Thyroid gland (tissue), 4 donors: ENCODE results near the gene CCDC181. TPM values are rescaled to one million over a fixed set of nuclear protein-coding genes. Genes with fewer than 3 reads are reported as not detected.

Experiments used
- DNase-seq, 2 donors: peaks; one replicate each; pipeline ENCODE4 v3.0.0-alpha.2; 2019
- H3K27ac ChIP-seq, 3 donors: fragments of 200-600 bp; sonication (generic); 1 replicate in 2 of 3; 2 replicates in 1 of 3; pipeline ENCODE4 v1.5.1; 2016 to 2019; ENCODE audit warnings: mild to moderate bottlenecking in 1 of 3, moderate library complexity in 1 of 3
- H3K27me3 ChIP-seq: fragments of 200-600 bp; sonication (generic); one replicate; pipeline ENCODE4 v1.5.1; 2019
- H3K36me3 ChIP-seq, 2 donors: fragments of 200-600 bp; sonication (generic); one replicate each; pipeline ENCODE4 v1.5.1; 2016 to 2019
- H3K4me1 ChIP-seq, 2 donors: fragments of 200-600 bp; sonication (generic); one replicate each; pipeline ENCODE4 v1.5.1; 2017 to 2019
- H3K4me3 ChIP-seq, 3 donors: fragments of 200-600 bp; sonication (generic); replicated peaks in 1 of 3; 1 replicate in 2 of 3; 2 replicates in 1 of 3; pipeline ENCODE4 v1.5.1; 2016; ENCODE audit warnings: mild to moderate bottlenecking in 1 of 3
- H3K9me3 ChIP-seq: fragments of 200-600 bp; sonication (generic); one replicate; pipeline ENCODE4 v1.5.1; 2017
- POLR2A ChIP-seq, 2 donors: fragments of 450-650 bp; IDR thresholded peaks; one replicate each; pipeline ENCODE4 v1.6.1; 2017; ENCODE audit warnings: antibody characterized with exemption in 2 of 2, mild to moderate bottlenecking in 2 of 2, moderate library complexity in 1 of 2
- WGBS, 2 donors: methylation state at CpG; one replicate each; pipeline ENCODE4 v1.1.5; 2017; 5-methylcytosine and 5-hydroxymethylcytosine counted together
- intact Hi-C: fragments of 100-400 bp; cut with DNase I; formaldehyde crosslinking; loops from one replicate; pipeline ENCODE4 v1.15.1; 2023
- total RNA-seq, 4 donors: library from RNA; depleted of rRNA; stranded (reverse); fragments of >200 nt; gene quantifications; one replicate each; pipeline ENCODE4 v1.2.3, GENCODE V29; 2016
- TF ChIP-seq, protein P1 (sequence below), 6 experiments: fragments of 200-600 bp in 3 of 6; fragments of 450-650 bp in 3 of 6; sonication (generic) in 3 of 6; IDR thresholded peaks; one replicate each; pipeline ENCODE4 v1.5.1; 2016 to 2019; ENCODE audit warnings: antibody characterized with exemption in 6 of 6, mild to moderate bottlenecking in 2 of 6, inconsistent platforms in 1 of 6, moderate library complexity in 1 of 6

Gene CCDC181
- total RNA-seq, 4 donors from 2014 or later = 0.40 to 0.63 (median 0.56) TPM; not detected in 1

- H3K4me3 ChIP-seq = no peak overlapping the region
- peaks cover 7 to 24% of the 10 kb centered on the region in 2 donors for H3K36me3 ChIP-seq
These were observed 31.3 kb downstream of the CCDC181 start for GRCh38 chr1:169395955-169396354.

GRCh38 chr1:169392406-169392805 lies 34.9 kb downstream of the CCDC181 start:
- H3K4me1 ChIP-seq = no peaks in the 10 kb centered on the region
- intact Hi-C loops = no loop called here
- H3K27ac ChIP-seq = no peak overlapping the region
- no peaks in the 10 kb centered on the region for H3K9me3 ChIP-seq
- no peaks in the 10 kb centered on the region for H3K27me3 ChIP-seq
- no peak for DNase-seq
- WGBS, 2 donors = 95 to 98% methylated on average over 1 of the region's 1 CpG
- peaks cover 18 to 43% of the 10 kb centered on the region in 2 donors for H3K36me3 ChIP-seq
- H3K4me3 ChIP-seq = no peak overlapping the region
- no peak for TF ChIP-seq POLR2A (IDR thresholded peaks at IDR 0.05)
- TF ChIP-seq, protein P1, sequence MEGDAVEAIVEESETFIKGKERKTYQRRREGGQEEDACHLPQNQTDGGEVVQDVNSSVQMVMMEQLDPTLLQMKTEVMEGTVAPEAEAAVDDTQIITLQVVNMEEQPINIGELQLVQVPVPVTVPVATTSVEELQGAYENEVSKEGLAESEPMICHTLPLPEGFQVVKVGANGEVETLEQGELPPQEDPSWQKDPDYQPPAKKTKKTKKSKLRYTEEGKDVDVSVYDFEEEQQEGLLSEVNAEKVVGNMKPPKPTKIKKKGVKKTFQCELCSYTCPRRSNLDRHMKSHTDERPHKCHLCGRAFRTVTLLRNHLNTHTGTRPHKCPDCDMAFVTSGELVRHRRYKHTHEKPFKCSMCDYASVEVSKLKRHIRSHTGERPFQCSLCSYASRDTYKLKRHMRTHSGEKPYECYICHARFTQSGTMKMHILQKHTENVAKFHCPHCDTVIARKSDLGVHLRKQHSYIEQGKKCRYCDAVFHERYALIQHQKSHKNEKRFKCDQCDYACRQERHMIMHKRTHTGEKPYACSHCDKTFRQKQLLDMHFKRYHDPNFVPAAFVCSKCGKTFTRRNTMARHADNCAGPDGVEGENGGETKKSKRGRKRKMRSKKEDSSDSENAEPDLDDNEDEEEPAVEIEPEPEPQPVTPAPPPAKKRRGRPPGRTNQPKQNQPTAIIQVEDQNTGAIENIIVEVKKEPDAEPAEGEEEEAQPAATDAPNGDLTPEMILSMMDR (IDR thresholded peaks at IDR 0.05) = no peak

More at GRCh38 chr1:169395955-169396354, 31.3 kb downstream of the CCDC181 start:
- Histone ChIP-seq H3K27ac (no peak overlapping the region), H3K27me3 (no peaks in the 10 kb centered on the region), H3K4me1 (no peaks in the 10 kb centered on the region), H3K9me3 (no peaks in the 10 kb centered on the region)
- TF ChIP-seq POLR2A (IDR thresholded peaks at IDR 0.05) = no peak
- TF ChIP-seq, protein P1 (IDR thresholded peaks at IDR 0.05) = no peak
- DNase-seq = no peak
- WGBS, 2 donors = 96% methylated on average over 3 of the region's 3 CpGs
- intact Hi-C loops = no loop called here

GRCh38 chr1:169390303-169390702 lies 37.0 kb downstream of the CCDC181 start:
- H3K36me3 ChIP-seq = peaks cover 28 to 51% of the 10 kb centered on the region in 2 donors
- intact Hi-C loops = no loop called here

GRCh38 chr1:169387399-169387798 lies 39.9 kb downstream of the CCDC181 start:
- no peaks in the 10 kb centered on the region for H3K9me3 ChIP-seq
- H3K4me1 ChIP-seq = no peaks in the 10 kb centered on the region
- no peak for DNase-seq
- peaks cover 38 to 44% of the 10 kb centered on the region in 2 donors for H3K36me3 ChIP-seq
- no peak overlapping the region for H3K4me3 ChIP-seq
- intact Hi-C loops = no loop called here
- no peaks in the 10 kb centered on the region for H3K27me3 ChIP-seq
- TF ChIP-seq POLR2A (IDR thresholded peaks at IDR 0.05) = no peak
- TF ChIP-seq, protein P1 (IDR thresholded peaks at IDR 0.05) = no peak
- H3K27ac ChIP-seq = no peak overlapping the region

More at GRCh38 chr1:169390303-169390702, 37.0 kb downstream of the CCDC181 start:
- Histone ChIP-seq H3K4me3 (no peak overlapping the region), H3K9me3 (no peaks in the 10 kb centered on the region), H3K27ac (no peak overlapping the region), H3K4me1 (no peaks in the 10 kb centered on the region), H3K27me3 (no peaks in the 10 kb centered on the region)
- TF ChIP-seq, protein P1 (IDR thresholded peaks at IDR 0.05) = no peak
- no peak for DNase-seq

DNA sequence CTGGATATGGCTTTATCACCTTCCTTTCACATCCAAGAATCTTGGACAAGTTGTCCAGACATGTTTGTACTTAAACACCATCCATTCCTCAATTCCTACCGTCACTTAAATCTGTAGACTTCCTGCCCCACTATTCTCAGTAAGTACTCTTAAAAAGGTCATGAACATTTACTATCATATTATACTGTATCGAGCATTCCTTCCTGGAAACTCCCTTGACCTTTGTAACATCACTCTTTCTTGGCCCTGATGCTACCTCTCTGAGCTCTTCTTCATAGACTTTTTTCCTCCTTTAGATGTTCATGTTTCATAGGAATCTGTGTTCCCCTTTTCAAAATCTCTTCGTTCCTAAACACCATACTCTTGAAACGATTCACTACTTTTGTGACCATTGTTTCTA lies 43.8 kb downstream of the CCDC181 start:
- TF ChIP-seq POLR2A (IDR thresholded peaks at IDR 0.05) = no peak
- TF ChIP-seq, protein P1 (IDR thresholded peaks at IDR 0.05) = no peak
- Histone ChIP-seq H3K27ac (no peak overlapping the region), H3K4me1 (no peaks in the 10 kb centered on the region), H3K36me3 (peaks cover 21 to 45% of the 10 kb centered on the region in 2 donors), H3K9me3 (no peaks in the 10 kb centered on the region), H3K4me3 (no peak overlapping the region), H3K27me3 (no peaks in the 10 kb centered on the region)
- WGBS, 2 donors = 81 to 91% methylated on average over 4 of the region's 4 CpGs
- intact Hi-C loops = no loop called here
- no peak for DNase-seq
